WTC11 (cell line): ENCODE results near the gene BCAS3. TPM values are rescaled to one million over a fixed set of nuclear protein-coding genes. Genes with fewer than 3 reads are reported as not detected.

Experiments used
- ATAC-seq: fragments of 200-7000 bp; cut with Tn5 transposase; 2 replicates; pipeline ENCODE4 v1.10.0; 2021; ENCODE audit warnings: mild to moderate bottlenecking, moderate library complexity
- CTCF ChIA-PET: fragments of 300-600 bp; sonication (Branson Sonifier 250); formaldehyde crosslinking; loops from one replicate; lab custom pipeline; 2021; ENCODE audit warnings: antibody characterized with exemption; lab: Charles Lee
- POLR2A ChIA-PET: fragments of 350-600 bp; sonication (Branson Sonifier 250); formaldehyde crosslinking; loops from one replicate; lab custom pipeline; 2021; ENCODE audit warnings: antibody characterized with exemption; lab: Charles Lee
- DNase-seq: peaks from one replicate; pipeline ENCODE4 v3.0.0; 2021; ENCODE audit warnings: low spot score
- H3K27ac Mint-ChIP-seq: 2 replicates; pipeline ENCODE4 v1.8.0; 2021; ENCODE audit warnings: mixed read lengths
- H3K27me3 Mint-ChIP-seq: 2 replicates; pipeline ENCODE4 v1.8.0; 2021; ENCODE audit warnings: low read depth, mild to moderate bottlenecking, moderate library complexity, mixed read lengths
- H3K36me3 Mint-ChIP-seq: 2 replicates; pipeline ENCODE4 v1.8.0; 2021; ENCODE audit warnings: mixed read lengths
- H3K4me1 Mint-ChIP-seq: 2 replicates; pipeline ENCODE4 v1.8.0; 2022; ENCODE audit warnings: mixed read lengths
- H3K4me3 Mint-ChIP-seq: 2 replicates; pipeline ENCODE4 v1.8.0; 2021; ENCODE audit warnings: mild to moderate bottlenecking, moderate library complexity, mixed read lengths
- H3K9me3 Mint-ChIP-seq: 2 replicates; pipeline ENCODE4 v1.8.0; 2021; ENCODE audit warnings: mixed read lengths
- ATF3 ChIP-seq: sonication (generic); formaldehyde crosslinking; conservative IDR thresholded peaks from 2 replicates; pipeline ENCODE4 v1.8.1; 2022; ENCODE audit warnings: mild to moderate bottlenecking, missing genetic modification reagents
- CREM ChIP-seq: sonication (generic); formaldehyde crosslinking; IDR thresholded peaks from 2 replicates; pipeline ENCODE4 v1.8.1; 2022; ENCODE audit warnings: mild to moderate bottlenecking, missing genetic modification reagents, moderate library complexity
- E2F1 ChIP-seq: sonication (generic); formaldehyde crosslinking; IDR thresholded peaks from 2 replicates; pipeline ENCODE4 v1.8.0; 2022; ENCODE audit warnings: mild to moderate bottlenecking, missing genetic modification reagents
- E2F4 ChIP-seq: sonication (generic); formaldehyde crosslinking; IDR thresholded peaks from 2 replicates; pipeline ENCODE4 v1.8.1; 2022; ENCODE audit warnings: low read depth, mild to moderate bottlenecking, moderate library complexity, missing genetic modification reagents, borderline replicate concordance
- ERG ChIP-seq: fragments of 250-450 bp; sonication (Bioruptor Pico); IDR thresholded peaks from 2 replicates; pipeline ENCODE4 v1.8.0; 2021; ENCODE audit warnings: mild to moderate bottlenecking
- ETV6 ChIP-seq: sonication (generic); formaldehyde crosslinking; IDR thresholded peaks from 2 replicates; pipeline ENCODE4 v1.8.1; 2022; ENCODE audit warnings: mild to moderate bottlenecking, missing genetic modification reagents
- FOXK1 ChIP-seq: sonication (generic); formaldehyde crosslinking; IDR thresholded peaks from 2 replicates; pipeline ENCODE4 v1.8.0; 2022; ENCODE audit warnings: mild to moderate bottlenecking, moderate library complexity, missing genetic modification reagents
- GABPB1 ChIP-seq: sonication (generic); formaldehyde crosslinking; IDR thresholded peaks from 2 replicates; pipeline ENCODE4 v1.8.1; 2023; ENCODE audit warnings: mild to moderate bottlenecking, missing genetic modification reagents
- HMGA2 ChIP-seq: fragments of 250-450 bp; sonication (Bioruptor Pico); IDR thresholded peaks from 2 replicates; pipeline ENCODE4 v1.4.0; 2021; ENCODE audit warnings: mild to moderate bottlenecking, moderate library complexity
- KAT7 ChIP-seq: sonication (generic); formaldehyde crosslinking; IDR thresholded peaks from 2 replicates; pipeline ENCODE4 v1.8.1; 2023; ENCODE audit warnings: missing genetic modification reagents, mild to moderate bottlenecking, borderline replicate concordance
- MAX ChIP-seq: sonication (generic); formaldehyde crosslinking; IDR thresholded peaks from 2 replicates; pipeline ENCODE4 v1.8.0; 2022; ENCODE audit warnings: mild to moderate bottlenecking, missing genetic modification reagents
- MYBL2 ChIP-seq: sonication (generic); formaldehyde crosslinking; IDR thresholded peaks from 2 replicates; pipeline ENCODE4 v1.8.1; 2023; ENCODE audit warnings: mild to moderate bottlenecking, moderate library complexity, missing genetic modification reagents
- NFATC4 ChIP-seq: fragments of 250-450 bp; sonication (Bioruptor Pico); IDR thresholded peaks from 2 replicates; pipeline ENCODE4 v1.9.0; 2021; ENCODE audit warnings: mild to moderate bottlenecking
- NFYB ChIP-seq: sonication (generic); formaldehyde crosslinking; conservative IDR thresholded peaks from 2 replicates; pipeline ENCODE4 v1.8.0; 2022; ENCODE audit warnings: low read depth, missing genetic modification reagents
- PRDM15 ChIP-seq: sonication (generic); formaldehyde crosslinking; IDR thresholded peaks from 2 replicates; pipeline ENCODE4 v1.8.0; 2022; ENCODE audit warnings: missing genetic modification reagents
- TCF7 ChIP-seq: sonication (generic); formaldehyde crosslinking; IDR thresholded peaks from 2 replicates; pipeline ENCODE4 v1.8.0; 2022; ENCODE audit warnings: mild to moderate bottlenecking, low read depth, missing genetic modification reagents, moderate library complexity
- ZBTB21 ChIP-seq: sonication (generic); formaldehyde crosslinking; IDR thresholded peaks from 2 replicates; pipeline ENCODE4 v1.8.1; 2023; ENCODE audit warnings: mild to moderate bottlenecking, missing genetic modification reagents, borderline replicate concordance
- ZMAT4 ChIP-seq: fragments of 250-450 bp; sonication (Bioruptor Pico); IDR thresholded peaks from 2 replicates; pipeline ENCODE4 v1.9.0; 2021; ENCODE audit warnings: mild to moderate bottlenecking
- ZNF138 ChIP-seq: sonication (generic); formaldehyde crosslinking; conservative IDR thresholded peaks from 2 replicates; pipeline ENCODE4 v1.8.1; 2022; ENCODE audit warnings: mild to moderate bottlenecking, moderate library complexity, missing genetic modification reagents
- ZNF232 ChIP-seq: sonication (generic); formaldehyde crosslinking; IDR thresholded peaks from 2 replicates; pipeline ENCODE4 v1.8.0; 2022; ENCODE audit warnings: mild to moderate bottlenecking, missing genetic modification reagents
- ZNF423 ChIP-seq: fragments of 250-450 bp; sonication (Bioruptor Pico); IDR thresholded peaks from 2 replicates; pipeline ENCODE4 v2.1.2; 2022; ENCODE audit warnings: mild to moderate bottlenecking, moderate library complexity
- total RNA-seq: library from RNA; stranded (reverse); gene quantifications from 3 replicates; pipeline ENCODE4 v1.2.3, GENCODE V29; 2021

Gene BCAS3
- total RNA-seq, 1 experiment from 2014 or later = 15.5 TPM

- peaks cover 23% of the 10 kb centered on the region for H3K4me1 Mint-ChIP-seq
- H3K27me3 Mint-ChIP-seq = no peaks in the 10 kb centered on the region
- no peak overlapping the region for H3K4me3 Mint-ChIP-seq
- TF ChIP-seq ATF3 (CRISPR knock-in tag) = no peak
- TF ChIP-seq GABPB1 (CRISPR knock-in tag) = no peak
- no peak for TF ChIP-seq PRDM15 (CRISPR knock-in tag)
- no peak for TF ChIP-seq HMGA2 (CRISPR knock-in tag)
- TF ChIP-seq ERG (CRISPR knock-in tag) = no peak
- no peak for TF ChIP-seq E2F4 (CRISPR knock-in tag)
- no peak for TF ChIP-seq FOXK1 (CRISPR knock-in tag)
- TF ChIP-seq ZBTB21 = no peak
- TF ChIP-seq ETV6 (CRISPR knock-in tag) = no peak
- TF ChIP-seq ZNF232 = no peak
- H3K36me3 Mint-ChIP-seq = no peaks in the 10 kb centered on the region
- ATAC-seq = peak; percentile 41; the same call in 1 of the 2 replicates
- DNase-seq = no peak
- 0 out of 2 replicates have a peak, but pooled peaks cover 3% of the 10 kb centered on the region for H3K9me3 Mint-ChIP-seq
- H3K27ac Mint-ChIP-seq = peak overlapping the region; percentile 63; the same call in 1 of the 2 replicates
- CTCF ChIA-PET = no interaction called here
- POLR2A ChIA-PET = no interaction called here
Measured at GRCh38 chr17:61007980-61008379, 330.3 kb downstream of the BCAS3 start.

GRCh38 chr17:61009663-61010062 lies 332.0 kb downstream of the BCAS3 start:
- ATAC-seq (no peak), DNase-seq (no peak)
- Mint-ChIP-seq H3K36me3 (no peaks in the 10 kb centered on the region), H3K4me1 (peaks cover 10% of the 10 kb centered on the region), H3K27me3 (no peaks in the 10 kb centered on the region), H3K9me3 (0 out of 2 replicates have a peak, but pooled peaks cover 3% of the 10 kb centered on the region), H3K27ac (no peak overlapping the region), H3K4me3 (no peak overlapping the region)
- CTCF ChIA-PET = no interaction called here
- POLR2A ChIA-PET = no interaction called here
- TF ChIP-seq KAT7 (no peak), TCF7 (CRISPR knock-in tag) (no peak), MAX (CRISPR knock-in tag) (no peak), ZNF423 (CRISPR knock-in tag) (no peak), NFATC4 (CRISPR knock-in tag) (no peak), E2F1 (CRISPR knock-in tag) (no peak), ZMAT4 (CRISPR knock-in tag) (no peak), CREM (CRISPR knock-in tag) (no peak), ETV6 (CRISPR knock-in tag) (no peak), MYBL2 (CRISPR knock-in tag) (no peak), PRDM15 (CRISPR knock-in tag) (no peak), NFYB (no peak), ZNF138 (CRISPR knock-in tag) (no peak)
